ENCODE measurements around the gene AJUBA.
"Not testable (repeated sequence)": the region's sequence is repeated elsewhere in the genome, so short reads cannot be mapped to it uniquely, and the experiment has no call there.

The AJUBA gene

DNA sequence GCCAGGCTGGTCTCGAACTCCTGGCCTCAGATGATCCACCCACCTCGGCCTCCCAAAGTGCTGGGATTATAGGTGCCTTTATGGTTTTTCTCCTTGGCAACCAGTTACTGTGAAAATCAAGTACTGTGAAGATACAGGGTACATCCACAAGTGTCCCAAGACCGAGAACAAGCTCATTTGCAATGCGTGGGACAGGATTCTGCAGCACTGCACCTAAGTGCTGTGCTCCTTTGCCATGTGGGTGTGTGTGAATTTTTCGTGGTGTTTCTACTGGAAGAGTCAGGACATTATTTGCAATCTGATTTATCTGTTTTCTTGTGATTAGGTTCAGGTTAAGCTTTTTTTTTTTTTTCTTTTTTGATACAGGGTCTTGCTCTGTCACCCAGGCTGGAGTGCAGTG, 34.7 kb upstream of the AJUBA start:
- no peak overlapping the region for H3K4me3 ChIP-seq (ENCODE audit: low read depth, low read length)
- no peaks in the 10 kb centered on the region for H3K36me3 ChIP-seq (ENCODE audit: control insufficient read depth, insufficient read depth, low read length)
- no peak overlapping the region for H3K9ac ChIP-seq (ENCODE audit: low read depth, low read length)
- no peaks in the 10 kb centered on the region for H3K9me3 ChIP-seq (ENCODE audit: control insufficient read depth, insufficient read depth, low read length)
- no peaks in the 10 kb centered on the region for H3K27me3 ChIP-seq (ENCODE audit: control insufficient read depth, insufficient read depth, low read length)
- H3K4me1 ChIP-seq (ENCODE audit: control insufficient read depth, insufficient read depth, low read length): peaks cover 3% of the 10 kb centered on the region

DNA sequence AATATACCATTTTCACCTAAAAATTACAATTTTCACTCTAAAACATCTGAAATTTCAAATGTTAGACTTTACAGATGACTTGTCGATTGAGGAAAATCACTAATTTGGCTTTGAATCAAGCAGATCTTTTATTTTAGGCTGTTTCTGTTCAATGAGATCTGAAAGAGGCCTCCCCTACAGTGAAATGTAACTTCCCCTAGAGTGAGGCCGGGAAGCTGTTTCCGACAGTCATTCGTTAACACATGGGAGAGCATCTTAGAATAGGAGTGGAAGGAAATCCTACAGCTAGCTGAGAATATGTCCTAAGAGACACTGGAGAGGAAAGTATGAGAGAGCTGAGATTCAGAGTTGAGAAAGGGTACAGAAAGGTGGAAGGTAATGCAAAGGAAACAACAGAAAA, 33.3 kb upstream of the AJUBA start:
- no peaks in the 10 kb centered on the region for H3K4me1 ChIP-seq (ENCODE audit: control insufficient read depth, insufficient read depth, low read length)
- no peak overlapping the region for H3K9ac ChIP-seq (ENCODE audit: low read depth, low read length)
- no peaks in the 10 kb centered on the region for H3K9me3 ChIP-seq (ENCODE audit: control insufficient read depth, insufficient read depth, low read length)
- H3K27me3 ChIP-seq (ENCODE audit: control insufficient read depth, insufficient read depth, low read length): no peaks in the 10 kb centered on the region
- H3K4me3 ChIP-seq (ENCODE audit: low read depth, low read length): no peak overlapping the region
- H3K36me3 ChIP-seq (ENCODE audit: control insufficient read depth, insufficient read depth, low read length): no peaks in the 10 kb centered on the region

DNA sequence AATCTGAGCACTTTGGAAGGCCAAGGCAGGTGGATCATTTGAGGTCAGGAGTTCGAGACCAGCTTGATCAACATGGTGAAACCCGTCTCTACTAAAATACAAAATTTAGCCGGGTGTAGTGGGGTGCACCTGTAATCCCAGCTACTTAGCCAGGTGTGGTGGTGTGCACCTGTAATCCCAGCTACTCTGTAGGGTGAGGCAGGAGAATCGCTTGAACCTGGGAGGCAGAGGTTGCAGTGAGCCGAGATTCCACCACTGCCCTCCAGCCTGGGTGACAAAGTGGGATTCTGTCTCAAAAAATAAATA, 31.4 kb upstream of the AJUBA start:
- H3K9me3 ChIP-seq (ENCODE audit: control insufficient read depth, insufficient read depth, low read length); H3K9ac ChIP-seq (ENCODE audit: low read depth, low read length); H3K27me3 ChIP-seq (ENCODE audit: control insufficient read depth, insufficient read depth, low read length); H3K4me1 ChIP-seq (ENCODE audit: control insufficient read depth, insufficient read depth, low read length); H3K36me3 ChIP-seq (ENCODE audit: control insufficient read depth, insufficient read depth, low read length); H3K4me3 ChIP-seq (ENCODE audit: low read depth, low read length): not testable (repeated sequence)

DNA sequence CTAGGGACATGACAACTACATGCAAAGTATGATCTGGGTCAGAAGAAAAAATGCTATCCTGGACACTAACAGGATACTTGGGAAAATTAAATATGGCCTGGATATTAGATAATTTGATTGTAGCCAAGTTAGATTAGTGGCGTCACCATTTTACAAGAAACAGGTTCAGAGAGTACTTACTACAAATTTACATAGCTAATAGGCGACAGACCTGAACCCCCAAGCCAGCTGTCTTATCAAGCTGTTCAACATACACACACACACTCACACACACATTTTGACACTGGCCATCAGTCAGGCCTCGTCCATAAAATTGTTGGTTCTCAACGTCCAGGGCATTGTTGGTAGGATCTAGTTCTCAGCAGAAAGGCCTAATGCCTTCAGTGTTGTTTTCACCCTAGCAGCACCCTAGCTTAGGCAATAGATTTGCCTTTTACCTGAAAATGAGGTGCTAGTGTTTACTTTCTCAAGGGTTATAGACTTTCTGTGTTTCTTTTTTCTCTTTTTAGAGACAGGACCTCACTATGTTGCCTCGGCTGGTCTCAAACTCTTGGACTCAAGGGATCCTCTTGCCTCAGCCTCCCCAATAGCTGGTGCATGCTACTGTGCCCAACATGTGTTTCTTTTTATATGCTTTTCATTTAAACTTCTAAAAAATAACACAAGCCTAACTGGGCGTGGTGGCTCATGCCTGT, 30.9 kb upstream of the AJUBA start:
- Histone ChIP-seq H3K27me3 (ENCODE audit: control insufficient read depth, insufficient read depth, low read length) (no peaks in the 10 kb centered on the region), H3K4me3 (ENCODE audit: low read depth, low read length) (no peak overlapping the region), H3K4me1 (ENCODE audit: control insufficient read depth, insufficient read depth, low read length) (peaks cover 3% of the 10 kb centered on the region), H3K36me3 (ENCODE audit: control insufficient read depth, insufficient read depth, low read length) (no peaks in the 10 kb centered on the region), H3K9me3 (ENCODE audit: control insufficient read depth, insufficient read depth, low read length) (no peaks in the 10 kb centered on the region), H3K9ac (ENCODE audit: low read depth, low read length) (no peak overlapping the region)

DNA sequence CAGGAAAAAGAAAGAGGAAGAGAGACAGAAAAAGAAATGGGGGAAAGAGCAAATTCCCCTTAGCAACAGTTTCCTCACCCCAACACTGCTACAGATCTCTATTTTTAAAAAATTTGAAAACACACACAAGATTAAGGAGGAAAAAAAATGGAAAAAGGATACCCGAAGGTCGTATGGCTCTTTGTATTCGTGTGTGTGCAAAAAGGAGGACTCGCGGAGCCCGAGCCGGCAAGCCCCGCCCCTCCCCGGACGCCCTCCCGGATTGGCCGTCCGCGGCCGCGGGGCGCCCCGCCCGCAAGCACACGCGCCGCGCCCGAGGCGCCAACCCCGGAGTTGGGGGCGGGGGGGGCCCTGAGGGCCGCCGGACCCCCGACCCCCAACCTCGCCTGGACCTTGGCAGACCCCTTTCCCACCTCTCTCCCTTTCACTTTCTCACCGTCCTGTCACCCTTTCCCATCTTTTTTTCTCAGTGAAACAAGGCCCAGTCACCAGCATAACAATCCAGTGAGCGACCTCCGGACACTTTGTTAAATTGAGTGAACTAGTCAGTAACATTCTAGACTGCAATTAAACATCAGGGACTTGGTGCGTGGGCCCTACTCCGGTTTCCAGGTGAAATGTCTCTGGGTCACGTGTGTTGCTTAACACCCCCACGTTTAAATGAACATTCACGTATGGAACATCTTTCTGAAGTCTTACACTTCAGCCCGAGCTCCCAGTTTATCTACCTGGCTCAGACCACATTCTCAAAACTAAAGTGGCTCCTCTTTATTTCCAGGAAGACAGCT, 27.8 kb upstream of the AJUBA start, which contains the start of gene C14orf93:
Gene C14orf93 (minus strand): TSS at position 205 of the 788 bp plus-strand sequence. CDS start 11,120 bp downstream, outside the sequence.
- peaks cover 5% of the 10 kb centered on the region for H3K4me1 ChIP-seq (ENCODE audit: control insufficient read depth, insufficient read depth, low read length)
- no peaks in the 10 kb centered on the region for H3K36me3 ChIP-seq (ENCODE audit: control insufficient read depth, insufficient read depth, low read length)

DNA sequence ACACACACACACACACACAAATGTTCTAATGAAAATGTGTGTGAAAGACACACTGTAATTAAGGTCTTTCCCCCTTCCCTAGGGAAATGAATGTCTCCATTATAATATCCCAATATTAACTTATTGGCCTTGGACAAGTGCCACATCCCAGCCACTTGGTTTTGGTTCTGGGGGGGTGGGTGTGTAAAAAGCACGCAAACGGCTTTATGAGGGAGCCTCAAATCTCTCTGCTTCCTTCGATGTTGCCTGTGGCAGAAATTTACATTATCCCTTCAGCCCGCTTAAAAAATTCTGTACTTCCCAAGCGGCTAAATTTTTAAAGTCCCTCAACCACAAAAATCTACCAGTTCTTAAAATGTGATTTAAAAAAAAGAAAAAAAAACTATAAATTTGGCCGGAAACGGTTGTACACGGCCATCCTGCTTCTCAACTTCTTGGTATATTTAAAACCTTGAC, 27.2 kb upstream of the AJUBA start:
- Histone ChIP-seq H3K36me3 (ENCODE audit: control insufficient read depth, insufficient read depth, low read length) (no peaks in the 10 kb centered on the region), H3K4me1 (ENCODE audit: control insufficient read depth, insufficient read depth, low read length) (peaks cover 5% of the 10 kb centered on the region), H3K9ac (ENCODE audit: low read depth, low read length) (no peak overlapping the region), H3K27me3 (ENCODE audit: control insufficient read depth, insufficient read depth, low read length) (no peaks in the 10 kb centered on the region), H3K4me3 (ENCODE audit: low read depth, low read length) (peak overlapping the region; percentile 53), H3K9me3 (ENCODE audit: control insufficient read depth, insufficient read depth, low read length) (no peaks in the 10 kb centered on the region)

More for the DNA sequence above, 27.8 kb upstream of the AJUBA start, which contains the start of gene C14orf93:
- H3K4me3 ChIP-seq (ENCODE audit: low read depth, low read length): peak within 1 kb of the TSS; percentile 61
- H3K9ac ChIP-seq (ENCODE audit: low read depth, low read length): peak within 1 kb of the TSS; percentile 49
- H3K9me3 ChIP-seq (ENCODE audit: control insufficient read depth, insufficient read depth, low read length): no peaks in the 10 kb centered on the region
- H3K27me3 ChIP-seq (ENCODE audit: control insufficient read depth, insufficient read depth, low read length): no peaks in the 10 kb centered on the region

DNA sequence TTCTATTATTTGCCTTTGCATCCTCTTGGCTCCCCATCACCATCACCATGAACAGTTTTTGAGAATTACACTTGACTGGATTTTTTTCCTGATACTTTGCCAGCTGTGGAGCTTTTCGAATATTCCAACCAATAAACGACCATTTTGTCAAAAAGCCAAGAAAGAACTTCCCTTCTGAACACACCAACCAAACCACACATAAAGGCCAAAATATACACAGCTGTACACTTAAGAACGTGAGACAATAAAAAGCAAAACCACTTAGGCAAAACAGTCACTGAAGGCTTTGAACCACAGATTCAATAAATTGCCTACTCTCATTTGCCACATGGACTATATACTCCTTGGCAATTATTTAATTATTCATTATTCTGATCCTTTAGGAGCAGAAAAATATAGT, 26.5 kb upstream of the AJUBA start:
- no peaks in the 10 kb centered on the region for H3K36me3 ChIP-seq (ENCODE audit: control insufficient read depth, insufficient read depth, low read length)
- no peak overlapping the region for H3K9ac ChIP-seq (ENCODE audit: low read depth, low read length)
- H3K4me1 ChIP-seq (ENCODE audit: control insufficient read depth, insufficient read depth, low read length): peaks cover 5% of the 10 kb centered on the region
- H3K4me3 ChIP-seq (ENCODE audit: low read depth, low read length): no peak overlapping the region
- no peaks in the 10 kb centered on the region for H3K27me3 ChIP-seq (ENCODE audit: control insufficient read depth, insufficient read depth, low read length)
- no peaks in the 10 kb centered on the region for H3K9me3 ChIP-seq (ENCODE audit: control insufficient read depth, insufficient read depth, low read length)

DNA sequence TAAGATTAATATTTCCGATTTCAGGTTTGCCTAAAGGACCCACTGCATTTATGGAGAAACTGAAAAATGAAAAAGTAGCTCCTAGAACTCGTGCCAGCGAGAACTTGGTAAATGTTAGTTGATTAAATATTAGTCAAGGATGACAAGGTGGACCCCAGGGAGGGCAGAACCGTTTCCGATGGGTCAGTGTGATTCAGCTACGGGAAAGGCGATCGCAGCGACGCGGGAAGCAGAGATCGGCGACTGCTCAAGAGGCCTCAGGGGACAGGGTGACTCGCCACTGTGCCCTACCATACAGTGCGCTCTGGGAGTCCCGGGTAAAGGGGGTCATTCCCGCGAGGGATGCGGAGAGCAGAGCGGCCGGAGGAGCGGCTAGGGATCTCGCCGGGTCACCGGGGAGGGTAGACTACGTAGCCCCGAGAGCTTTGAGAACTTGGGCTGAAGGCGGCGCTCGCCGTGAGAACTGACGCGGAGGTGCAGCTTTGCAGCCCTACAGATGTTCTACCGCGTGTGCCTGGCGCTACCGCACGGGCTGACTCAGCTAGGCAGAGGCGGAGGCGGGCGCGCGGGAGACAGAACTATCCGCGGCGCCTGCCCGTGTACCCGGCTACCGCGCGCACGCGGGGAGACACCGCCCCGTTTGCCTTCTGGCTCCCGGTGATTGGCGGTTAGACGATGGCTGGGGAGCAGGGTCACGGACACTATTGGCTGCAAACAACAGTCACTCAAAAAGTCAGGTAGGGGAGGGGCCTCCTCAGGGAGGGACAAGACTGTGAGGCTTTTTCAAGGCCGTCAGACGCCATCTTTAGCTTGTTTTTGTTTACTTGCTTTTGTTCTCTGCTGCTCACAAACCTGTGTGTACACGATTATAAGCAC, 24.4 kb upstream of the AJUBA start:
- Histone ChIP-seq H3K9ac (ENCODE audit: low read depth, low read length) (peak overlapping the region; percentile 99), H3K27me3 (ENCODE audit: control insufficient read depth, insufficient read depth, low read length) (no peaks in the 10 kb centered on the region), H3K4me3 (ENCODE audit: low read depth, low read length) (peak overlapping the region; percentile 81), H3K36me3 (ENCODE audit: control insufficient read depth, insufficient read depth, low read length) (no peaks in the 10 kb centered on the region), H3K9me3 (ENCODE audit: control insufficient read depth, insufficient read depth, low read length) (no peaks in the 10 kb centered on the region), H3K4me1 (ENCODE audit: control insufficient read depth, insufficient read depth, low read length) (peaks cover 5% of the 10 kb centered on the region)

DNA sequence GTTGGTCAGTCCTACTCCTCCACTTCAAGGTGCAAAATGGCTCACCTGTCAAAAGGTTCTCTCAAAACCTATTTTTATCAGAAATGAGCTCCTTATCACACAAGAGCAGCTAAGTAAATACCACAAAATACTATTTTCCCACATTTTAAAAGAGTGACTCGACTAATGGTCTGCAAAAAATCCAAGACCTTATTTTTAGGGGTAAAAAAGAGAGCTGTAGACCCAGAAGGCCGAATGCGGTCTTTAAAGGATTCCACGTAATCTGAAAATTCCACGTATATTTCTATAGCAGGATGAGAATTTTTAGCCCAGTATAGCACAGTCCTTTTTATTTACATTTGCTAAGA, 23.8 kb upstream of the AJUBA start:
- H3K4me1 ChIP-seq (ENCODE audit: control insufficient read depth, insufficient read depth, low read length): peaks cover 5% of the 10 kb centered on the region
- peak overlapping the region; percentile 81 for H3K4me3 ChIP-seq (ENCODE audit: low read depth, low read length)
- H3K9me3 ChIP-seq (ENCODE audit: control insufficient read depth, insufficient read depth, low read length): no peaks in the 10 kb centered on the region
- H3K27me3 ChIP-seq (ENCODE audit: control insufficient read depth, insufficient read depth, low read length): no peaks in the 10 kb centered on the region
- peak overlapping the region; percentile 99 for H3K9ac ChIP-seq (ENCODE audit: low read depth, low read length)
- no peaks in the 10 kb centered on the region for H3K36me3 ChIP-seq (ENCODE audit: control insufficient read depth, insufficient read depth, low read length)

DNA sequence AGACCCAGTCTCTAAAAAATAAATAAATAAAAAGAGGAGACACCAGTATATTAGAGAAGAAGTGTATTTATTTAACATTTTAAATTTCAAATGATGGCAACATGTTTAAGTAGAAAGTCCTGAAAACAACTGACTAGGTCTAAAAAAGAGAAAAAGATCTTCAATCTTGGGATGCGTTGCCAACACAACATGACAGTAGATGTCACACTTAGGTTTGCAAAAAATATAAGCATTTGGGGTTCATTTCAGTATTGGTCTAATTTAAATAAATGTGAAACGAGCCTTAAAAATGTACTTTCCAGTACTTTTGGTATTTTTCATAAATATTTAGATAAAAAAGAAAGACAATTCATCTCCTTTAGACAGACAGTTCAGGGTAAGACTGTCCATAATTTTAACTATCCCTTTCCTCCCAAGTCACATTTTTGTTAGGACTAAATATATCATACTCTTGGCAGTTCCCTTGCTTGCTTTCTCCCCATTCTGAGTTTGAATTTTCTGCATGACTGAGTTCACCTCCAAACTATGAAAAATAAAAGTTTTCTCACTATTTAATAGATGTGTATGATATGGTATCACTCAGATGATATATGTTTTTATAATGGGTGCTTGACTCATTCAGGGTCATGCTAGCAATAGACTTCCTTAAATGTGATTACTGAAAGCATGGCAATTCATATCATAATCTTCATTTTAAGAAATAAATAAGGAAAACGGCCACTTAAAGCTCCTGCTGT, 23.3 kb upstream of the AJUBA start:
- H3K4me3 ChIP-seq (ENCODE audit: low read depth, low read length): peak overlapping the region; percentile 81
- H3K36me3 ChIP-seq (ENCODE audit: control insufficient read depth, insufficient read depth, low read length): no peaks in the 10 kb centered on the region
- no peaks in the 10 kb centered on the region for H3K9me3 ChIP-seq (ENCODE audit: control insufficient read depth, insufficient read depth, low read length)
- H3K4me1 ChIP-seq (ENCODE audit: control insufficient read depth, insufficient read depth, low read length): peaks cover 5% of the 10 kb centered on the region
- H3K27me3 ChIP-seq (ENCODE audit: control insufficient read depth, insufficient read depth, low read length): no peaks in the 10 kb centered on the region
- H3K9ac ChIP-seq (ENCODE audit: low read depth, low read length): no peak overlapping the region

DNA sequence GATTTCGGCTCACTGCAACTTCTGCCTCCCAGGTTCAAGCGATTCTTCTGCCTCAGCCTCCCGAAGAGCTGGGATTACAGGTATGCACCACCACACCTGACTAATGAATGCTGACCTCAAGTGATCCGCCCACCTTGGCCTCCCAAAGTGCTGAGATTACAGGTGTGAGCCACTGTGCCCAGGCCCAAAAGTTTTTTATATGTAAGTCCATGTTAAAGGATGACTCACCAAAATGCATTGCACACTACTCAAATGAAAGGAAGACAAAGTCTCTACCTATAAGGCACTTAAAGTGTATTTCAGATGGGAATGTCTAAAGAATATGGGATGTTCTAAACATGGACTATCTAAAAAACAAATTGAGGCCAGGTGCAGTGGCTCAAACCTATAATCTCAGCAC, 21.9 kb upstream of the AJUBA start:
- H3K27me3 ChIP-seq (ENCODE audit: control insufficient read depth, insufficient read depth, low read length); H3K36me3 ChIP-seq (ENCODE audit: control insufficient read depth, insufficient read depth, low read length); H3K4me3 ChIP-seq (ENCODE audit: low read depth, low read length); H3K9ac ChIP-seq (ENCODE audit: low read depth, low read length); H3K9me3 ChIP-seq (ENCODE audit: control insufficient read depth, insufficient read depth, low read length); H3K4me1 ChIP-seq (ENCODE audit: control insufficient read depth, insufficient read depth, low read length): not testable (repeated sequence)
